GM18868 (cell line): ENCODE measurements around the gene DNAH8.
"Not testable (repeated sequence)": the region's sequence is repeated elsewhere in the genome, so short reads cannot be mapped to it uniquely, and the experiment has no call there.

Experiments
- ATAC-seq: cut with Tn5 transposase; IDR thresholded peaks from one replicate; pipeline ENCODE4 v1.9.1; 2021; ENCODE audit warnings: mild to moderate bottlenecking, moderate library complexity; ENCODE audit not compliant: unreplicated experiment

Gene DNAH8

GRCh38 chr6:38833320-38833719 is 118.2 kb downstream of the DNAH8 start:
- no peak for ATAC-seq

- no peak for ATAC-seq
Observed at GRCh38 chr6:38836585-38836984, 121.5 kb downstream of the DNAH8 start.

GRCh38 chr6:38837101-38837500 is 122.0 kb downstream of the DNAH8 start:
- ATAC-seq, result no peak

GRCh38 chr6:38843798-38844197 is 128.7 kb downstream of the DNAH8 start:
- ATAC-seq, result no peak

- no peak for ATAC-seq
Observed at GRCh38 chr6:38845931-38846330, 130.8 kb downstream of the DNAH8 start.

GRCh38 chr6:38846361-38846760 is 131.2 kb downstream of the DNAH8 start:
- ATAC-seq, result no peak

GRCh38 chr6:38846844-38847243 is 131.7 kb downstream of the DNAH8 start:
- ATAC-seq, result no peak

- no peak for ATAC-seq
Observed at GRCh38 chr6:38847497-38847896, 132.4 kb downstream of the DNAH8 start.

- ATAC-seq, result no peak
Observed at GRCh38 chr6:38848760-38849159, 133.6 kb downstream of the DNAH8 start.

- no peak for ATAC-seq
Observed at GRCh38 chr6:38852215-38852614, 137.1 kb downstream of the DNAH8 start.

GRCh38 chr6:38853236-38853635 is 138.1 kb downstream of the DNAH8 start:
- ATAC-seq, result no peak

- no peak for ATAC-seq
Observed at GRCh38 chr6:38856492-38856891, 141.4 kb downstream of the DNAH8 start.

GRCh38 chr6:38857815-38858214 is 142.7 kb downstream of the DNAH8 start:
- no peak for ATAC-seq

GRCh38 chr6:38860041-38860440 is 144.9 kb downstream of the DNAH8 start:
- no peak for ATAC-seq

GRCh38 chr6:38861926-38862401 is 146.9 kb downstream of the DNAH8 start:
- ATAC-seq, result no peak

GRCh38 chr6:38865521-38866174 is 150.5 kb downstream of the DNAH8 start:
- no peak for ATAC-seq

GRCh38 chr6:38867726-38868125 is 152.6 kb downstream of the DNAH8 start:
- ATAC-seq, result no peak

- ATAC-seq, result no peak
Observed at GRCh38 chr6:38871741-38872568, 156.8 kb downstream of the DNAH8 start.

GRCh38 chr6:38873001-38873400 is 157.9 kb downstream of the DNAH8 start:
- ATAC-seq, result no peak

- not testable (repeated sequence) for ATAC-seq
Observed at GRCh38 chr6:38873816-38874215, 158.7 kb downstream of the DNAH8 start.

- ATAC-seq, result no peak
Observed at GRCh38 chr6:38876475-38876874, 161.4 kb downstream of the DNAH8 start.

GRCh38 chr6:38877721-38878120 is 162.6 kb downstream of the DNAH8 start:
- no peak for ATAC-seq
